CD4-positive, alpha-beta T cell treated with Interleukin-1 beta for 1 hour (primary cell): Measurements from ENCODE around the gene EYS.
"Not testable (repeated sequence)": the region's sequence is repeated elsewhere in the genome, so short reads cannot be mapped to it uniquely, and the experiment has no call there.

Experiments used
- DNase-seq, 2 donors: peaks; one replicate each; pipeline ENCODE4 v3.0.0-alpha.2; 2020 to 2022

Gene EYS

DNA sequence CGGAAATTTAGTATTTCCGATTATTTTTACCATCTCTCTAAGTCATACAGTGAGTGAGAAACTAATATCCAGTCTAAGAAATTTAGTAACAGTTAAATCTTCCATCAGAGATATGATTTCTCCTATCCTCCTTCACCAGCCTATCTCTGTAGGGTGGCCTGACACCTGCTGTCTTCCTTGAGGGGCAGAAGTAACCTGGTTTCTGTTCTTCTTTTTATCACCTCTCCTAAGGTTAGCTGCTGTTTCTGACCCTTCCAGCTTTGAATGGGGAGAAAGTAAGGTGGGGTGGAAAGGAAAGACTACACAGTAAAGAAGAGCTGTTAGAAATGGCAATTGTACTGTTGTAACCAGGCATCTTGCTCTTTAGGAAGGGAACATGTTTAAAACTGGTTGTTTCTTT is 1623.8 kb downstream of the EYS start:
- DNase-seq = no peak

DNA sequence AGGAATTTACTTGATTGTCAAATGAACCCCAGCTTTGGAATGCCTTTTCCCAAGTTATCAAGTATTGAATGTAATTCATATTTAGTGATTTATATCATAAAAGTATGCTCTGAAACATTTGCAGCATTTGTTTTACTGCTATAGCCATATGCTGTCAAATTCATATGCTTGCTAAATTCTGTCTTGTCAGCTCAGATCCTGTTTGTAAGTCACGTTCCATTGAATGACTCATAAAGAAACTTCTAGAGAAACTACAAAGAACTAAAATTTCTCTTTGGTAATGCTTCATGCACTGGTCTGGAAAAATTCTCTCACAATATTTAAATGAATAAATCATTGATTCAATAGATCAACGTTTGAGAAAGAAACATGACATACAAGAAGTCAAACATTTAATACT is 1625.6 kb downstream of the EYS start:
- no peak for DNase-seq

DNA sequence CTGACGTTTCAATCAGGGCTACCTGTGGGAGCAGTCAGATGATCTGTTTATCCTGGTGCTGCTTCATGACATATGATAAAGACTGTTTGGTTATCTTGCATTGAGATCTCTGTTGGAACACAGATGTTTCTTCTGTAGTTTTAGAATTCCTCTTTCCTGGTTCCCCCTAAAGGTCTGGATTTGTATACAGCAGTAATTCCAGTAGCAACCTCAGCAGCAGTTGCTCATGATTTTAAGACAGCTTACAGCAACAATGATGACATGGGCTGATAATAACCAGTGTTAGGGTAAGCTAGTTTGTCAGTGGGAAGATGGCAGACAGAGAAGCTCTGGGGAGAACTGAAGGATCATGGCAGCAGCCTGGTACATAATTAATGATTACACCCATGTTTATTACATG is 1632.0 kb downstream of the EYS start:
- no peak for DNase-seq

DNA sequence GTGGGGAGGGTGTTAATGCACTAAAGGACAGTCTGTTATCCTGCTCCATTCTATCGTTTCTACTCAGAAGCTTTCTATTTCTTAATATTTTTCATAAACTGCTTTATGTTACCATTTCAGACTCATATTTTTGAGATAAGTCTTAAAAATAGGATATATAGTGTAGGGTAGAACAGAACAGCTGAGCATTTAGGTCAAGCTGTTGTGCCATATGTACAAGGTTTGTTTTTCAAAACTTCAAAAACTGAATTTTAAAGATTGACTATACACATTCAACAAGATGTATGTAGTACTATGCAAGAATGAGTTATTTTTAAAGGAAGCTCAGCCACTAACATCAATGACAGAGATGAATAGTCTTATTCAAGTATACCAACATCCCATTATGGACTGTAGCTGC is 1634.3 kb downstream of the EYS start:
- DNase-seq = no peak

DNA sequence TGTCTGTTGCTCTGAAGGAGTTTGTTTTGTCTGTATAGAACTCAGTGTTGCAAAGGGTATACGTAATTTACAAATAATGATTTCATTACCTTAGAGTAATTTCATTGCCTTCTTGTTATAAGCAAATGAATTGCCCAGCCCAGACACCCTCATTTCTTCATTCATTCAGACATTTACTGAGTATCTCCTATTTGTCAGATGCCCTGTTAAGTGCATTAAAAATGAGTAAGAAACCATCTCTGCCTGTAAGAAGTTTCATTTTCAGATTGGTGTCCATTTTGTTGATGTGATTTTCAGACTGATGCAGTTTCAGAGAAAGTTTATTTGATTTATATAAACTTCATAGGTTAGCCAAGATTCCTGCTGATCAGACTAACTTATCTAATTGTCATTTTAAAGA is 1642.1 kb downstream of the EYS start:
- DNase-seq = no peak

DNA sequence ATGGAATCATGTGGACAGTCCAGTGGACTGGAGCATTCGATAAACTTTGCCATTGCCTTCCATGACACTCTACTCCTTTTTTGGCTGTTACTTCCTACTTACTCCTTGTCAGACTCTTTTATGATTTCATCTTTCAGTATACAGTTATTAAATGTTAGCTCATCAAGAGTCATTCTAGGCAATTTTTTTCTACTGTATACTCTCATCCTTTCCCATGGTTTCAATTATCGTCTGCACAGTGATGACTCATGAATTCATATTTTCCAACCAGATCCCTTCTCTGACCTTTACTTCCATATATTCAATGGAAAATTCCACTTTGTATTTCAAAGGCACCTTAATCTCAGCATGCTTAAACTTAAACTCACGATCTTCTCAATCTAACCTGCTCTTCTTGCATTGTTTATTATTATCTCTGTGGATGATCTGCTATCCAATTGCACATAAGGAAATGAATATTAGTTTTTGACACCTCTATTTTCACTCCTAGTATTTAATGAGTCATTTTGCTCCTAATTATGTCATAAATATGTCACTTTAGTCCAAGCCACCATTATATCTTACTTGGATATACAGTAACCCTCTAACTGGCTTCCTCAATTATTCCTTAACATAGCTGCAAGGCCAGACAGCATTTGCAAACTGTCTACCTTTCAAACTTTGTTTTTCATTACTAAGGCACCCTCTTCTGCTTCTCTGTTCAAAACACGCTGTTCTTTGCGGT is 1643.9 kb downstream of the EYS start:
- DNase-seq = no peak

DNA sequence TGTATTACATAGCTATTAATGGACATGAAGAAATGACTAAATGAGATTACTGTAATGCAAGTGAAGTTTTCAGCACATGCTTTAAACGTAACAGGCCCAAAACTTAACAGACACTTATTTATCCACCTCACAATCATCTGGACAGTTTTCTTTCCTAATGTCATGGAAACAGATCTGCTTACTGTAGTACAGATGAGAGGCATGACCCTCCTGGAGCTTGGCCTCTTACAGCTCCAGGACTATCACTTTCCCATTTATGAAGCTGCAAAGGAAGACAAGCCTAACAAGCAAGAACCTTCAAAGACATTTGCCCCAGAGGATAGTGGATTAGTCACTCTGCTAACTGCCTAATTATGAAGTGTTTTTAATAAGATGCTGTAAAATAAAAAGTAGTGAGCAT is 1652.2 kb downstream of the EYS start:
- no peak for DNase-seq

DNA sequence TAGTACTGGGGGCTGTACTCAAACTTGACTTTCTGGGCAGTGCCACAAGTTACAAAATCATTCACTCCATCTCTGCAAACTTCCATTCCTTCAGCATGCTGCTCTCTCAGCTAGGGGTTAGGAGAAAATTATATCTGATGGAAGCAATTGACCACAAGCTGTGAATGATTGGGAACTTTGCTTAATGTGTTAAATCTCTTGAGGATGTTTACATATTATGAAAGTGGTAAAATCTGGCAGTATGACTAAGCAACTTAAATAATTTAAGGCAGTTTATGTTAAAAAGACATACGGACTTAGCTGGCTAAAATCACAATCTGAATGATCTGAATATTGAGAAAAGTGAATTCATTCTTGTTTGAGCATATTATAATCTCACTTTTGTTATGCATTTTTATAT is 1656.4 kb downstream of the EYS start:
- DNase-seq = no peak

DNA sequence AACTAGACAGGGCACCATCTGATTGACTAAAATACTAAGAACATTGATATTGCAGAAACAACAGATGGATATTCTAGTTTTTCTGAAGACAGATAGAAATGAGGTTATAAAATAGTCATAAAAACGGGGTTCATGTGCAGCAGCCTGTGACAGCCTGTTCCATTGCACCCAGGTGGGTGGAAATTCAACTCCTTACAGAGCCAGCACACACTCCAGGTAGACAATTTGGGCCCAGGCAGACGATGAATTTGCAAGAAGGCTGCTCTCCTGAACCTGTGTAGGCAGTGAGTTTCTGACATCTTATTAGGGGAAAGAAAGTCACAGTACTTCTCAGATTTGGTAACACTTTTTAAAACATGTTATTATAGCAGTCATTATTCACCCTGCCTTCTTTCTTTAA is 1657.3 kb downstream of the EYS start:
- no peak for DNase-seq

DNA sequence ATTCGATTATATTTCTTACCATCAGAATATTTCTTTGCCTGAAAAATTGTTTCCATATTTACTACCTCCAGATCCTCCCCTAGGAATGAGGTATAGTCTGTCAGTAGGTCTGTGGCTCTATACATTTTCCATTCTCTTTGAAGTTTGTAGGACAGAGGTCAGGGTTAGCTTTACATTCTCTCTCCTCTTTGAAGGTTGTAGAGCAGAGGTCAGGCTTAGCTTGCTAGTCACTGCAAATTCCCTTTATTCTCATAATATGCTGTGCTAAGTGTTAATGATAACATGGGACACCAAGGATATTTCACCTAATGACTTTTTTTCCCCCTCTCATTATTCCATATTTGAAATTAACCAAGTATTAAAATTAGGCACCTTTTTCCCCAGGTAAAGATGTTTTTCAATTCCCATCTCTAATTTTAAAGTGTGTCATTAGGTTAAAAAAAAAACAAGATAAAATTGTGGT is 1660.2 kb downstream of the EYS start:
- no peak for DNase-seq

DNA sequence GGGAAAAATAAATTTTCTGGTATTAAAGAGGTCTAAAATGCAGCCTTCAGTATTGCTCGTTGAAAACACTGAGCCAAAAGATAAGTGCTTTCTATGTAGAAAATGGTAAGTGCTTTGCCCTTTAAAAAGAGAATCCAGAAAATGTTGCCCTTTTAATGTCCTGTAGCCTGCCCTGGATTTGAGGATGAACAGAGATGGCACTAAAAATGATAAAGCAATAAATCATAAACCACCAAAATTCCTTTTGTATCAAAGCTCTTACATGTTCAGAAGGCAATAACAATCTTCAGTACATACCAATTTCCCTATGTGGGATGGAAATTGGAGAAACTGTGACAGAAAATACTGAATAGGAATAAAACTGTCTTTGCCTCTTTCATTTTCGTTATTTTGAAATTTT is 1665.7 kb downstream of the EYS start:
- DNase-seq = no peak

DNA sequence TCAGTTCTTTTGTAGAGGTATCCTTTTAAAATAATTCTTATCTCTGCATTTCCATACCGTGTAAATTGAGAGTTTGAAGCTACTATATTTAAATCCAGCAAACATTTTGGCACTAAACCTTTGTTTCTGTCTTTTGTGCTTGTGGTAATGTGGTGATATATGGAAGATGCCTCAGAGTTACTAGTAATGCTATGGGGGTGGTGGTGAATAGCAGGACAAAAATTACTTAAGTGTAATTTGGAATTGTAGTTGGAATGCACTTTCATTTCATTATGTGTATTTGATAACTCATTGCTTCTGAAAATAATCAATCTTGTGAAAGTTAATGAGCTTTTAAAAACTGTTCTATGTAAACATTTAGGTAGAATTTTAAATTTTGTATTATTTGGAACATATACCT is 1666.9 kb downstream of the EYS start:
- no peak for DNase-seq

DNA sequence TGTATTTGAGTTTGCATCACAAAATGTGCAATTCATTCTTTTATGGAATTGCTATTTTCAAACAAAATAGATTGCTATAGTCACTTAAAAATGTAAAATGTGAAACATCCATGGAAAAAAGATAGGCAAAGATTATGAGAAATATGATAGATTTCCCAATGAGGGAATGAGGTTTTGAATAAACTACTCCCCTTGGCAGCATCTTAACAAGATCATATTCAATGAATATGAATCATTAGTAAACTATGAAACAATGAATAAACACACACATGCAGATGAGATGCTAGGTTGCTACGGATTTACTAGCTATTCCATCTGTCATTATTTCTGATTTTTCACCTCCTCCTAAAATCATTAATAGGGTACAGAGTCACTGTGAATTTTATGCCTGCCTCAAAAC is 1669.6 kb downstream of the EYS start:
- DNase-seq = no peak

DNA sequence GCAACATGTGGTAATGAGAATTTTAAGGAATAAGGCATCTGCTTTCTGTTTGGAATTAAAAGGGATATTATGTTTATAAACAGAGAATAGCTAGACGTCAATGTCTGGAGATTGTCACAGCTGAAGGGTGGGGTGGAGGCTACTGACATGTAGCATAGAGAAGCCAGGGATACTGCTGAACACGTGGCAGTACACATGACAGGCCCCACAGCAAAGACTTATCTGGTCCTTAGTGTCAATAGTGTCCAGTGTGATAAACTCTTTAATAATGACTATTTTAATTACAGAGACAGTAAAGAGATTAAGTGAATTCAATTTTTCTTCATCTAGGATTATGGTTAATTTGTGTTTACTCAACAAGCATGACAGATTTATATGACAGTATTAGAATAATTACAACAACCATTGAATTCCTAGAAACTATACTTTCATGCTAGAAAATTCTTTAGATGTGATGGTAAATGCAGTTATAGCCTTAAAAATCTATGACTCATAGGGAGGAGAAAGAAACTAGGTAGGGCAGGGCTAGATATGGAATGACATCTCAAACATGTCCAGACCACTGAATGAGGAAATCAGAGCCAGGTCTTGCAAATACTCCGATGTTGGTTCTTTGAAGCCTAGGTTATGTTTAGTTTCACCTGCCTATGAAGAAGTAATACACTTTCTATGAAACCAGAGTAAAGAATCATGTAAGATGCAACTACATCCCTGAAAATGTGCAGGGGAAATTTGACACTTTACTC is 1671.9 kb downstream of the EYS start:
- DNase-seq = no peak

DNA sequence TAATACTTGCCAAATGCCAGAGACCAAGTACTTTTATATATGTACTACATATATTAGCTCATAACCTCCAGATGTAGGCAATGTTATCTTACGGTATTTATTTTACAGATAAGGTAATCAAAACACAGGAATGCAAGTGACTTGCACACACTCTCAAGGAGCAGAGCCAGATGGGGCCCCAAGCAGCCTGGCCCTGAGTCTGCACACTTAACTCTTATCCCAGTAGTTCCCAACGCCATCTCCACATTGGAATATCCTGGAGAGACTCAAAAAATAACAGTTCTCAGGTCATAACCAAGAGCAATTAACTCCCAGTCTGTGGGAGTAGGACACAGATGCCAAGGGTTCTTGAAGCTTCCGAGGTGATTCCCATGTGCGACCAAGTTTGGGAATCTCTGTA is 1672.7 kb downstream of the EYS start:
- DNase-seq = no peak

DNA sequence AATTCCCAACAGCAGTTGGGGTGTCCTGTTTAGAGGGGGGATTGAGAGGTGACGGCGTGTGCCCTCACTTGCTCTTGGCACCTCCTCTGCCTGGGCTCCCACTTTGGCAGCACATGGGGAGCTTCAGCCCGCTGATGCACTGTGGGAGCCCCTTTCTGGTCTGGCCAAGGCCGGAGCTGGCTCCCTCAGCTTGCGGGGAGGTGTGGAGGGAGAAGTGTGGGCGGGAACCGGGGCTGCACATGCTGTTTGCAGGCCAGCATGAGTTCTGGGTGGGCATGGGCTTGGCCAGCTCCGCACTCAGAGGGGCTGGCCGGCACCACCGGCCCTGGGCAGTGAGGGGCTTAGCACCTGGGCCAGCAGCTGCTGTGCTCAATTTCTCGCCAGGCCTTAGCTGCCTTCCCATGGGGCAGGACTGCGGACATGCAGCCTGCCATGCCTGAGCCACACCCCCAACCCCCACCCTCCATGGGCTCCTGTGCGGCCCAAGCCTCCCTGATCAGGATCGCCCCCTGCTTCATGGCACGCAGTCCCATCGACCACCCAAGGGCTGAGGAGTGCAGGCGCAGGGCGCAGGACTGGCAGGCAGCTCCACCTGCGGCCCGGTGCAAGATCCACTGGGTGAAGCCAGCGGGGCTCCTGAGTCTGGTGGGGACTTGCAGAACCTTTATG is 1675.9 kb downstream of the EYS start:
- not testable (repeated sequence) for DNase-seq

DNA sequence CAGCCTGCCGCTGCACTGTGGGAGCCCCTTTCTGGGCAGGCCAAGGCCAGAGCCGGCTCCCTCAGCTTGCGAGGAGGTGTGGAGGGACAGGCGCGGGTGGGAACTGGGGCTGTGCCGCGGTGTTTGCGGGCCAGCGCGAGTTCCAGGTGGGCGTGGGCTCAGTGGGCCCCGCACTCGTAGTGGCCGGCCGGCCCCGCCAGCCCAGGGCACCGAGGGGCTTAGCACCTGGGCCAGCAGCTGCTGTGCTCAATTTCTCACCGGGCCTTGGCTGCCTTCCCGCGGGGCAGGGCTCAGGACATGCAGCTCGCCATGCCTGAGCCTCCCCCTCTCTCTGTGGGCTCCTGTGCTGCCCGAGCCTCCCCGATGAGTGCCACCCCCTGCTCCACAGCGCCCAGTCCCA is 1683.3 kb downstream of the EYS start:
- no peak for DNase-seq

DNA sequence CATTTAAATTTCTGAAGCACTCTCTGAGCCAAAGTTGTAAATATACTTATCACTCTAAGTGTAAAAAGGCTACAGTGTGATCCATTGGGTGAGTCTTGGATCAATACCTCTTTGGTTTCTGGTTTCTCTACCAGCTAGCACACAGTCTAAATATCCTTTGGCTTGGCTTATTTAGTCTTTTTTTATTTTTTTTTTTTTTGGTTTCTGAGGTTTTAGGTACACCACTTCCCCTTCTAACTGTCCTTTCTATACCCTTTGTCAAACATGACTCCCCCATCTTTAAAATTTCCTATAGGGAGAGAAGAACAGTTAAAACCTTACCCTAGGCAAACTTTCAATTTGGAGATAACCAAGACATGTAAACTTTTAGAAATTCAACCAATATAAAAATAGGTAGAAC is 1692.4 kb downstream of the EYS start:
- DNase-seq = no peak

DNA sequence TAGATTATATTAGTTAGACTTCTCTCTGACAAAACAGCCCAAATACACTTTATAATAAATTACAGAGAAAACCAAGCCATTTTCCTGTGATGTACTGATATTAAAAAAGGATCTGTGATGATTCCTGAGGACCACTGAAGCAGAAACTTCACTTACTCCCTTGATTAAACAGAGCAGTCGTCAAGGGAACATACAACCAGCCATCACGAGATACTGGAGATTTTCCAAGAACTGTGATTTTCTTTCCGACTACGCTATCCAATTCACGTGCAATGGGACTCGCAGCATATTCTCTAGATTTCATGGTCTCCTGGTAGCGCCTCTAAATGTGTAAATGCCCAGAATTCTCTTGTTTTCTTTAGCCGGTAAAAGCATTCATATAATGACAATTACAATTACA is 1694.0 kb downstream of the EYS start:
- no peak for DNase-seq

DNA sequence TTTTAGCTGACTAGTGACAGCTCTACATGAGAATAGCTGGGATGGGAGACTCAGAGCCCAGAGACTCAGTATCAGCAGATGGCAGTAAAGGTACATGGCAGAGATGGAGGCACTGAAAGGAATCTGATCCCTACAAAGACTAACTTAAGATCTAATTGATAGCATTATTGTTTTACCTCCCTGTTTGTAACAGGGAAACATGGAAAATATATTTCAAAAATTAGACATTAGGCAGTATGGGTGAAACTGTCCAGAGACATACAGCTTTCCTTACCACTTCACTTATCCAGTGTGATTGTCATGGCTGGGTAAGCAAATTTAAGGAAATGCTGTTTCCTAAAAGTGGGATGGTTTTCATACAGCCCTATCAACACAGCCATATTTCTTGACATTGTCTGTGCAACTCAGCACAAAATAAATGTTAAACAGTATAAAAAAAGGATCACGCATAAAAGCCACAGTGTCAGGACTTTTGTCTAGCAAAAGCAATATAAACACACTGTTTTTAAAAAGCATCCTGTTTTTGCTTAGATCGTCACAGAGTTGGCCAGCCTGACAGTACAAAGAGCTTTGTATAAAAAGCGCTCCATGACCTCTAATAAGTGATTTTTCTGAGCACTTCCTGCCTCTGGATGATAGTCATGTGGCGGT is 1694.5 kb downstream of the EYS start:
- no peak for DNase-seq

DNA sequence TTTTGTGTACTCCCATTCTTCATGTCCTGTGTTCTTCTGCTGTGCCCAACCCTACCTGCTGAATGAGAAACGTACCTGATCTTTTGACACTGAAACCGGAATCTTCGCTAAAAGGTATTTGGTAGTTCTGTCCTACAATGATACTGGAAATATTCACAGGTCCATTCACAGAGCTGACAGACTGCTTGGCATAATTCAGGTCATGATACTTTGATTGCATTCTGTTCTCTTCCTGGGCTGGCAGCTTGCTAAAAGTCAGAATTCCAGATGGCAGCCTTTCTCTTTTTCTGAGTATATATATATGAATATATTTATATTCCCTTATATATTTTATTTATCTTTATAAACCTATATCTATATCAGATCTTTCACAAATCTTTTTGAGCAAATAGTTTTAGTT is 1696.4 kb downstream of the EYS start:
- DNase-seq = no peak

DNA sequence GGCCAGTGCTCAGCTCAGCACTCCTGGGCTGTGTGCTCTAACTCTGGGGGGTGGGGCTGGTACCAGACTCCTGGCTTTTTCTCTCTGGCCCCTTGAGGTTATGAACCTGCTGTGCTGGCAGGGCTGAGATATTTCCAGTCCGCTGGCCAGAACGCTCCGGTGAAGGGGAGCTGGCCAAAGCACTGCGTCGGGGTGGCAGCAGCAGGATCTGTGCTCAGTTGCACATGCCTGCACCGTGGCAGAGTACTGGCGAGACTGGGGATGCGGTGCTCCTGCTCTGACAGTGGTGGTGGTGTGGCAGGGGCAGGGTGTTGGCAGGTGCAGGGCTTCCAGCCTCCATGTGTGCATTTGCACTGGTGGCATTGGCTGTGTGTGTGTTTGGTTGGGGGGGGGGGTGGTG is 1697.0 kb downstream of the EYS start:
- no peak for DNase-seq

DNA sequence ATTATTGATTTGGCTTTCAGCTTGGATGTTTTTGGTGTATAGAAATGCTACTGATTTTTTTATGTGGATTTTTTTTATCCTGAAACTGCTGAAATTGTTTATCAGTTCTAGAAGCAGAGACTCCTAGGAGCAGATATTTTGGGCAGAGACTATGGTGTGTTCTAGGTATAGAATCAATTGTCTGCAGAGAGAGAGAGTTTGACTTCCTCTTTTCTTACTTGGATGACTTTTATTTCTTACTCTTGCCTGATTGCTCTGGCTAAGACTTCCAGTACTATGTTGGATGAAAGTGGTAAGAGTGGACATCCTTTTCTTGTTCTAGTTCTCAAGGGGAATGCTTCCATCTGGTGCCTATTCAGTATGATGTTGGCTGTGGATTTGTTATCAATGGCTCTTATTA is 1700.8 kb downstream of the EYS start:
- no peak for DNase-seq
